ENCODE results near the gene TCAP. TPM values are rescaled to one million over a fixed set of nuclear protein-coding genes. Genes with fewer than 3 reads are reported as not detected.

Gene TCAP
- total RNA-seq, 1 donor from 2014 or later, result 5,825 TPM

DNA sequence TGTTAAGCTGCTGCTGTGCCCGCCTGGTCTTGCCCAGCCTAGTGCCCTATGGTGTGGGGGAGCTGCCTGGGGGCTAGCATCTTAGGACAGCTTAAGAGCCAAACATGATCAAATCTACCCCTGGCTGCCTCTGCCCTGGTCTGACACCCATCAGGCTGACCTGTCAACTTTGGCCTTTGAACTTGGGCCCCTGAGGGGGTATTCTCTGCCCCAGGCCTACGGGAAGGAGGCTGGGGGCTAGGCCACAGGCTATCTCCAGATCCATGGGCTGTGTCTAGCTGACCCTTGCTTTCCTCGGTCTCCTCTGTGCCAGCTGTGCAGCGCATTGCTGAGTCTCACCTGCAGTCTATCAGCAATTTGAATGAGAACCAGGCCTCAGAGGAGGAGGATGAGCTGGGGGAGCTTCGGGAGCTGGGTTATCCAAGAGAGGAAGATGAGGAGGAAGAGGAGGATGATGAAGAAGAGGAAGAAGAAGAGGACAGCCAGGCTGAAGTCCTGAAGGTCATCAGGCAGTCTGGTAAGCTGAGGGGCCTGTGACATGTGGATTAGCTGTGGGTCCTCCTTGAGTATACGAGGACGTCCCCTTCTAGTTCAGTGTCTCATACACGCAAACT lies 31.5 kb upstream of the TCAP start:
- intact Hi-C loops (cut with micrococcal nuclease), result no loop called here
- DNase-seq, result no peak
- Histone ChIP-seq H3K4me1 (peaks cover 31% of the 10 kb centered on the region), H3K27ac (replicated peaks) (no peak overlapping the region), H3K36me3 (no peaks in the 10 kb centered on the region), H3K9me3 (replicated peaks) (no peaks in the 10 kb centered on the region), H3K4me3 (no peak overlapping the region), H3K27me3 (ENCODE audit: low read depth) (peaks cover 36% of the 10 kb centered on the region)
- TF ChIP-seq, protein P1, sequence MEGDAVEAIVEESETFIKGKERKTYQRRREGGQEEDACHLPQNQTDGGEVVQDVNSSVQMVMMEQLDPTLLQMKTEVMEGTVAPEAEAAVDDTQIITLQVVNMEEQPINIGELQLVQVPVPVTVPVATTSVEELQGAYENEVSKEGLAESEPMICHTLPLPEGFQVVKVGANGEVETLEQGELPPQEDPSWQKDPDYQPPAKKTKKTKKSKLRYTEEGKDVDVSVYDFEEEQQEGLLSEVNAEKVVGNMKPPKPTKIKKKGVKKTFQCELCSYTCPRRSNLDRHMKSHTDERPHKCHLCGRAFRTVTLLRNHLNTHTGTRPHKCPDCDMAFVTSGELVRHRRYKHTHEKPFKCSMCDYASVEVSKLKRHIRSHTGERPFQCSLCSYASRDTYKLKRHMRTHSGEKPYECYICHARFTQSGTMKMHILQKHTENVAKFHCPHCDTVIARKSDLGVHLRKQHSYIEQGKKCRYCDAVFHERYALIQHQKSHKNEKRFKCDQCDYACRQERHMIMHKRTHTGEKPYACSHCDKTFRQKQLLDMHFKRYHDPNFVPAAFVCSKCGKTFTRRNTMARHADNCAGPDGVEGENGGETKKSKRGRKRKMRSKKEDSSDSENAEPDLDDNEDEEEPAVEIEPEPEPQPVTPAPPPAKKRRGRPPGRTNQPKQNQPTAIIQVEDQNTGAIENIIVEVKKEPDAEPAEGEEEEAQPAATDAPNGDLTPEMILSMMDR (IDR thresholded peaks at IDR 0.05; ENCODE audit: borderline replicate concordance), result no peak

DNA sequence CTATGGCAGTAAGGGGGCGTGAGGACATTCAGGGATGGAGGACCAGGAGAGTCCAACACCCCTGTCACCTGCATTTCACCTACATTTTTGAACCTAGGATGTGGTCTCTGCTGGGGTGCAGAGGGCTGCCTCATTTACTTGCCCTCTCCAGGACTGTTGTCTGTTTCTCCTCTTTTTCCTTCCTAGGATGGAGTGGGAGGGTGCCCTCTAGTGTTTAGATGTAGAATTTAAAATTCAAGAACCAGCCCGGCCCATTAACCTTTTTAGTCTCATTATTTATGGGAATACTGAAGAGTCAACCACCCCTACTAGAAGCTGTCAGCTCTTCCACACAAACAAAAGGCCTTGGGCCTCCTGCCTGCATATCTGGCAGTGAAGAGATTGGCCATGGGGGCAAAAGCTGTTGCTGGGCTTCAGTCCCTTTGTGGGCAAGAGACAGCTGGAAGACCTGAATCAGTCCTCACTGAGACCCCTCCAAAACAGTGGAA lies 30.7 kb upstream of the TCAP start:
- H3K4me3 ChIP-seq, result no peak overlapping the region
- intact Hi-C loops (cut with micrococcal nuclease), result no loop called here
- H3K36me3 ChIP-seq, result no peaks in the 10 kb centered on the region
- no peak overlapping the region for H3K27ac ChIP-seq (replicated peaks)
- H3K27me3 ChIP-seq (ENCODE audit: low read depth), result peaks cover 28% of the 10 kb centered on the region
- H3K4me1 ChIP-seq, result peaks cover 38% of the 10 kb centered on the region
- H3K9me3 ChIP-seq (replicated peaks), result no peaks in the 10 kb centered on the region
- TF ChIP-seq, protein P1 (IDR thresholded peaks at IDR 0.05; ENCODE audit: borderline replicate concordance), result peak; percentile 78
- DNase-seq, result no peak

DNA sequence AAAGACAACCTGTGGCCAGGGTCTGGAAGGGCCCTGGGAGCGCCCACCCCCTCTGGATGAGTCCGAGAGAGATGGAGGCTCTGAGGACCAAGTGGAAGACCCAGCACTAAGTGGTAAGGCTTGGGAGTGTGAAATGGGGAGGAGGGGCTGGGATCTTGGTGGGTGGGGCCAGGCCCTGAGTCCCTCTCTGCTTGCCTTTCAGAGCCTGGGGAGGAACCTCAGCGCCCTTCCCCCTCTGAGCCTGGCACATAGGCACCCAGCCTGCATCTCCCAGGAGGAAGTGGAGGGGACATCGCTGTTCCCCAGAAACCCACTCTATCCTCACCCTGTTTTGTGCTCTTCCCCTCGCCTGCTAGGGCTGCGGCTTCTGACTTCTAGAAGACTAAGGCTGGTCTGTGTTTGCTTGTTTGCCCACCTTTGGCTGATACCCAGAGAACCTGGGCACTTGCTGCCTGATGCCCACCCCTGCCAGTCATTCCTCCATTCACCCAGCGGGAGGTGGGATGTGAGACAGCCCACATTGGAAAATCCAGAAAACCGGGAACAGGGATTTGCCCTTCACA lies 29.5 kb upstream of the TCAP start:
- DNase-seq, result no peak
- Histone ChIP-seq H3K4me1 (peaks cover 51% of the 10 kb centered on the region), H3K36me3 (no peaks in the 10 kb centered on the region), H3K27me3 (ENCODE audit: low read depth) (peaks cover 16% of the 10 kb centered on the region), H3K9me3 (replicated peaks) (no peaks in the 10 kb centered on the region), H3K27ac (replicated peaks) (no peak overlapping the region), H3K4me3 (no peak overlapping the region)
- intact Hi-C loops (cut with micrococcal nuclease), result no loop called here
- TF ChIP-seq, protein P1 (IDR thresholded peaks at IDR 0.05; ENCODE audit: borderline replicate concordance), result no peak

GRCh38 chr17:39636587-39636926 lies 28.6 kb upstream of the TCAP start:
- Histone ChIP-seq H3K4me1 (peaks cover 59% of the 10 kb centered on the region), H3K27ac (replicated peaks) (peak overlapping the region; percentile 92), H3K9me3 (replicated peaks) (no peaks in the 10 kb centered on the region), H3K36me3 (no peaks in the 10 kb centered on the region), H3K4me3 (peak overlapping the region; percentile 83), H3K27me3 (ENCODE audit: low read depth) (peaks cover 8% of the 10 kb centered on the region)
- TF ChIP-seq, protein P1 (IDR thresholded peaks at IDR 0.05; ENCODE audit: borderline replicate concordance), result no peak
- no peak for DNase-seq
- intact Hi-C loops (cut with micrococcal nuclease), result no loop called here

- intact Hi-C loops (cut with micrococcal nuclease), result no loop called here
- DNase-seq, result peak; percentile 95
- peak within 1 kb of the TSS; percentile 92 for H3K27ac ChIP-seq (replicated peaks)
Measured at GRCh38 chr17:39636927-39637736, 28.0 kb upstream of the TCAP start, which contains the start of gene STARD3. Gene STARD3 (plus strand): TSS chr17:39637144. CDS start chr17:39653532, 16,388 bp downstream.

More at GRCh38 chr17:39636927-39637736, 28.0 kb upstream of the TCAP start, which contains the start of gene STARD3:
- H3K4me1 ChIP-seq, result peaks cover 65% of the 10 kb centered on the region
- no peaks in the 10 kb centered on the region for H3K9me3 ChIP-seq (replicated peaks)
- no peaks in the 10 kb centered on the region for H3K36me3 ChIP-seq
- peaks cover 2% of the 10 kb centered on the region for H3K27me3 ChIP-seq (ENCODE audit: low read depth)
- H3K4me3 ChIP-seq, result peak within 1 kb of the TSS; percentile 83
- TF ChIP-seq, protein P1 (IDR thresholded peaks at IDR 0.05; ENCODE audit: borderline replicate concordance), result peak; percentile 30

Data from left ventricle myocardium inferior (tissue), 1 donor.